GM18498 (cell line): Measurements from ENCODE around the gene RAB3C.
"Not testable (repeated sequence)": the region's sequence is repeated elsewhere in the genome, so short reads cannot be mapped to it uniquely, and the experiment has no call there.

Source experiments
- ATAC-seq: cut with Tn5 transposase; IDR thresholded peaks from one replicate; pipeline ENCODE4 v1.9.1; 2021; ENCODE audit warnings: mild to moderate bottlenecking, moderate library complexity; ENCODE audit not compliant: unreplicated experiment

RAB3C gene

GRCh38 chr5:58672521-58672920, 89.6 kb downstream of the RAB3C start:
- ATAC-seq: no peak

GRCh38 chr5:58674070-58674469, 91.2 kb downstream of the RAB3C start:
- ATAC-seq: no peak

DNA sequence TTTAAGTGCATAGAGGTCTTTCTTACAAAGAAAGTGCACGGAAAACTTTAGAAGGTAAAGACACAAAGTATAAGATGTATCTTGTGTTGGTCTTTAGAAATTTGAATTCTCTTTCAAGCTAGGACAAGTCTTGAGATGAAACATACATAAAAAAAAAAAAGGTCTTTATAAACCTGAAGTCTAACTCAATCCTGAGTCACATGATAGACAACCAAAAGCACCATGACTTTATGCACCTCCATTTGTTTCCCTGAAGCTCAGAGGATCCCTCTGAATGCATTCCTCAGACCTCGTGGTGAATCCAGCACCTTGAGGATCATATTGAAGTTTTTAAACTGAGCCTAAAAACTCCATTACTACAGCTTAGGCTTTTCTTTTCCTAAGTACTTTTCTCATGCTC, 91.8 kb downstream of the RAB3C start:
- no peak for ATAC-seq

- no peak for ATAC-seq
Measured at GRCh38 chr5:58675341-58675740, 92.5 kb downstream of the RAB3C start.

DNA sequence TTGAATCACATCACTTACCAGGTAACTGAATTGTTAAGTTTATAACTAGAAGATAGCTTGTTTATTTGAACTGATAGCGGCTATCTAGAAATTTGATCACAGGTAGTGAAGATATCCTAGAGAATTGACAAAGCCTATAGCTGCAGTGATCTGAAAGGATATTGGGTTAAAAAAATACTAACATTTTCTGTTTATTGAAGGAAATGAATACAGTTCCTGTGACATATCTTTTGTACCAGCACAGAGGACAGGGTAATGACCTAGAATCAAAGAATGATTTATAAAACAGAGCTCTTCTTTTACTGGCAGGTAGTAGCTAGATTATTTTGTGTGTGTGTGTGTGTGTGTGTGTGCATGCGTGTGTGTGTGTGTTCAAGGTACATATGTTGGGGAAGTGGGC, 94.8 kb downstream of the RAB3C start:
- ATAC-seq: no peak

- ATAC-seq: no peak
Measured at GRCh38 chr5:58680503-58680902, 97.6 kb downstream of the RAB3C start.

GRCh38 chr5:58681943-58682342, 99.1 kb downstream of the RAB3C start:
- no peak for ATAC-seq

- no peak for ATAC-seq
Measured at GRCh38 chr5:58683567-58683966, 100.7 kb downstream of the RAB3C start.

DNA sequence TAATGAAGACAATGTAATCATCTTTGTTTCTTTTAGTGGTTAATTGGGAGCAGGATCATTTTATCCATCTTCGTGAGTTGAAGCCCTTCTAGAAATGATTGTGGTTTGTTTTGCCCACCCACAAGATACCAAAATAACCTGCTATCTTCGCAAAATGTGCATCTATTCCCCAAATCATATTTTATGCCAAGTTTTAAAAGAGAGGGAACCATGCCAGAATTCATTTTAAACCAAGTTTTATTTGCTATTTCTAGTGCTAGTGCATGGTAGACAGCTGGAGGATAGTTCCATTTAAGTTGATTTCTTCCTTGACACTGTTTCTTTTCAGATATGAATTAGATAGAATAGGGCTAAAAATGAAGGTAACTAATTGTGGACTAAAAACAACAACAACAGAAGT, 104.2 kb downstream of the RAB3C start:
- no peak for ATAC-seq

- ATAC-seq: no peak
Measured at GRCh38 chr5:58687595-58687994, 104.7 kb downstream of the RAB3C start.

GRCh38 chr5:58699088-58699761, 116.3 kb downstream of the RAB3C start:
- not testable (repeated sequence) for ATAC-seq

- ATAC-seq: no peak
Measured at GRCh38 chr5:58699762-58700118, 116.9 kb downstream of the RAB3C start.

DNA sequence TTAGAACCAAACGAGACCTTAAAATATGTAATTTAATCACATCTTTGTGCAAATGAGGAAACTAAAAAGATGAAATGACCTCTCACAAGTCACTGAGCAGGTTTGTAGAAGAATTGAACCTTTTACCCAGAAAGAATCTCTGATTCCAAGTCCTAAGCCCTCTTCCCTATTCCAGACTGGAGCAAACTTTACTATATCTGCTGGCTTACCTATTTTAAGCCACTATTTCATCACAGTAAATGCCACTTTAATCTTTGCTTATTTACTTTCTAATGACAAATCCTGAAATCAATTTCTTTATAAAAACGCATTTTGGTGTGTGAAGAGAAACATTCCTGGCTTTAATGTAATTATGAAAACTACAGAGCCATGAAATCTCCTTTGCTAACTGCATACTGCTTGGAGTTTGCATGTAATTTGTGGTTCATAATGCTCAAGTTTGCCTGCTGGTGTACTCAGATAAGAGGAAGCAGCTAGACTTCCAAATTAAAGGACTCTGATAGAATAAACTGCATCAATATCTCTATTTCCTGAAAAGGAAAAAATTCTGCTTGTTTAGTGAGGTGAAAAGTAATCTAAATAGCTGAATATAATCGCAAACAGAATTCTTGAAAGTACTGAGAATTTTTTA, 121.2 kb downstream of the RAB3C start:
- no peak for ATAC-seq

DNA sequence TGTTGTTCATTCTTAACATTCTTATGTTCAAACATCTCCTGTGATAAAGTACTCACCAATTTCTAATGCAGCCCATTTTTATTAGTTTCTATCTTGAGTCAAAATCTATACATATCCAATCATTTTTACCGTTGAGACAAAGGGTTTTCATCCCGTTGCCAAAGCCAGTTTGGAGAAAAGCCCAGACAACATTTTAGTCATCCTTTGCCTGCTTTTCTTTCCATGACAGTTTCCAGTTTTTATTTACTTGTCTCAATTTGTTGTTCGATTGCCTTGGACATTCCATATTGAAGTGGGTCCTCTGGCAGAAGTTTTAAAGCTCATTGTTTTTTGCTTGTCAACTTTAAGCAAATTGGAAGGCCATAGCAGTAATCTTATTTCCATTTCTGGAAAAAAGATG, 123.9 kb downstream of the RAB3C start:
- ATAC-seq: no peak

- ATAC-seq: no peak
Measured at GRCh38 chr5:58708456-58708855, 125.6 kb downstream of the RAB3C start.

DNA sequence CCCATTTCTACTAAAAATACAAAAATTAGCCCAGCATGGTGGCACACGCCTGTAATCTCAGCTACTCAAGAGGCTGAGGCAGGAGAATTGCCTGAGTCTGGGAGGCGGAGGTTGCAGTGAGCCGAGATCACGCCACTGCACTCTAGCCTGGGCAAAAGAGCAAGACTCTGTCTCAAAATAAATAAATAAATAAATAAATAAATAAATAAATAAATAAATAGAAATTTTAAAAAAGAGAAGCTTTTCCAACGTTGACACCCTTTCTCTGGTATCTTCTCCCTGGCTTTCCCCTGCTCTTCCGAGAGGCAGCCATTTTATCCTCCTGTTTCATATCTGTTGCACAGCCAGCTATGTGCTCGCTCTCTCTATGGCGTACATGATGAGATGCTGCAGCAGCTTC, 127.5 kb downstream of the RAB3C start:
- not testable (repeated sequence) for ATAC-seq

DNA sequence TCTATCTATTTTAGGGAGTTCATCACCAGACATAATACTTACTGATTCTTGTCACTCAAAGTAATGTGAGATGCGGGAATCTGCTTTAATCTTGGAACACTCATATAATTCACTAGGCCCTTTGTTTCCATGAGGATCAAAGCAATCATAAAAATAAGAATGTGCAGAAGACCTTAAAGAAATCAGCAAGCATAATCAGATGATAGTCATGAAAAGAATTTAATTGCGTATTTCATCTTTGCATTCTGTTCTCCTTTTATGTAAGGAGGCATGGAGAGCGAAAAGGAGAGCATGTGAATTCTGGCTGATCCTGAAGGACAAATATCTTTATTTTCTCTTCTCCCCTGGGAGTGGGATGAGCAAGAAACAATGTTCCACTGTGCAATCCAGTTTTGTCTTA, 128.0 kb downstream of the RAB3C start:
- ATAC-seq: no peak

DNA sequence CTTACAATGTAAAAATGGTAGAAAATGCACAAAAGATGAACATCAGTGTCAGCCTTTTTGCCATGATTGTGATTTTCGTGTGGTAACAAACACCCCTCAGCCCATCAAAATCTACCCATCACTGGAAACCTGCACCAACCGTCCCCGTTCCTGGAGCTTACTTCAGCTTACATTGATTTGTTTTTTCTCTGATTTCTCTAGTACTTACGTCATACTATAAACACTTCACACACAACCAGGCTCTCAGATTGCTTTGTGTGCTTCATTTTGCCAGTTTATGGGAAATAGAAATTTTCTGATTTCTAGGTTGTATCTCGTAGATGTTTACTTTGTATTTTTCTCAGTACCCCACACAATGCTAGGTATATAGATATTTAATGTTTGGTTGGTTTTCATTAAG, 129.1 kb downstream of the RAB3C start:
- no peak for ATAC-seq

- no peak for ATAC-seq
Measured at GRCh38 chr5:58714046-58714445, 131.2 kb downstream of the RAB3C start.

DNA sequence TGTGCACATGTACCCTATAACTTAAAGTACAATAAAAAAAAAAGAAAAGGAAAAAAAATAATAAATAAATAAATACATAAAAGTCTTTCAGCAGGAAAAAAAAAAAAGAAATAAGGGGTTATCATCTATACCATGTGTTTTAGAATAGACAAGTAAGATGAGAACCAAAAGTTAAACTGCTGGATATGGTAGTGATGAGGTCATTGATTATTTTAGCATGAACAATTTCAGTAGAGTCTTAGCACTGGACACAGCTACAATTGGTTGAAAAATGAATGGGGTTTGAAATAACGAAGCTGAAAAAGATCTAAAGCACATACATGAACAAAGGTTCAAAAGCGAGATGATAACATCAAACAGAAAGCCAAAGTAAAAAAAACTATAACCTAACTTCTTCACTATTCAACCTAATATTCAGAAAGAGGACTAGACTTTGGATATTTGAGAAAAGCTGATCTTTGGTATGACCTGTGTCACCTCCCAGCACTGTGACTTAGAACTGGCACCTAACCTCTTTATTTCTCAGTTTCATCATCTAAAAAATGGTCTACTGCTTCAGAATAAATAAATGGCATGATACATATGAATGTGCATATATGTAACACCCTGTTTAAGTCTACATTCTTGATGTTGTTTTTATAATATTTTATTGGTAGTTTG, 133.3 kb downstream of the RAB3C start:
- ATAC-seq: no peak

GRCh38 chr5:58716713-58717112, 133.8 kb downstream of the RAB3C start:
- no peak for ATAC-seq

DNA sequence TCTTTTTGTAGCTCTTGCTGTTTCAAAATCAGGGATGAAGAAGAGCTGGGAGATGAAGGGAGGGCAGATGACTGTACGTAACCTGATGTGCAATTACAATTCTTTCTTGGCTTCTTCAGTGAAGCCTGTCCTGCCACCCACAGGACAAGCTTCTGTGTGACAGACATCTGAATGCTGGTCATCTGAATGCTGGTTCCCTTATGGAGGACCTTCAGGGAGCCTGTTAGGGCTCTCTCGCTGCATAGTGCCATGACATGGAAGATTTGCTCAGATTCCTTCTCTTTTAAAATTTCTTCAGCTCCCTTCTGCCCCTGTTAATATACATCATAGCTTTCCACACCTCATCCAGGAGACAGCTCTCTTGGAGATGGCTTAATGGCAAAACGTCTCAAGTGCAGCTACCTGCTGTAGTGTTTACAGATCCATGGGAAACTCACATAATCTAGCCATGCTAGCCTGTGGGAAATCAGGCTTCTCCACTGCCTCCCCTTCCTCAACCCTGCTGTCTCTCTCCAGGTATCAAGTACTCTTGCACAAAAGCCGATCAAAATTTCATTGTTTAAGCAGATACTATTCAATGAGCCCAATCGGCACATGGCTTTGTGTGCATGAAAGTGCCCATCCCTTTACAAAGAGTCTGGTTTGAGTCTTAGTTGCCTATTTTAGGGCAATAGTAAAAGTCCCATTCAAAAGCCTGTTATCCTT, 134.6 kb downstream of the RAB3C start:
- ATAC-seq: no peak
